GM23338 (cell line): Measurements from ENCODE around the gene DAGLA. TPM values are rescaled to one million over a fixed set of nuclear protein-coding genes. Genes with fewer than 3 reads are reported as not detected.

Source experiments
- ATAC-seq: fragments of 200-7000 bp; cut with Tn5 transposase; 3 replicates; pipeline ENCODE4 v1.9.1; 2020
- DNase-seq: peaks from one replicate; pipeline ENCODE4 v3.0.0-alpha.2; 2015; ENCODE audit warnings: low spot score
- H2AFZ ChIP-seq: fragments of 200-600 bp; sonication (generic); 2 replicates; pipeline ENCODE4 v1.8.0; 2016; ENCODE audit warnings: antibody characterized with exemption, mild to moderate bottlenecking, moderate library complexity
- H3F3A ChIP-seq: fragments of 200-600 bp; sonication (generic); replicated peaks from 2 replicates; pipeline ENCODE4 v1.8.0; 2017; ENCODE audit warnings: antibody characterized with exemption, mixed run types, low read depth
- H3K27ac ChIP-seq: fragments of 200-600 bp; sonication (generic); 2 replicates; pipeline ENCODE4 v1.6.1; 2016; ENCODE audit warnings: low read depth
- H3K27me3 ChIP-seq: fragments of 200-600 bp; sonication (generic); 2 replicates; pipeline ENCODE4 v1.8.0; 2016; ENCODE audit warnings: mild to moderate bottlenecking, mixed run types, moderate library complexity; ENCODE audit not compliant: insufficient read depth
- H3K36me3 ChIP-seq: fragments of 200-600 bp; sonication (generic); 2 replicates; pipeline ENCODE4 v1.8.0; 2016; ENCODE audit warnings: mild to moderate bottlenecking; ENCODE audit not compliant: insufficient read depth
- H3K4me1 ChIP-seq: fragments of 200-600 bp; sonication (generic); 2 replicates; pipeline ENCODE4 v1.8.0; 2016; ENCODE audit warnings: mild to moderate bottlenecking, moderate library complexity; ENCODE audit not compliant: insufficient read depth
- H3K4me2 ChIP-seq: fragments of 200-600 bp; sonication (generic); 2 replicates; pipeline ENCODE4 v1.7.1; 2017; ENCODE audit warnings: mixed run types
- H3K4me3 ChIP-seq: fragments of 200-600 bp; sonication (generic); 2 replicates; pipeline ENCODE4 v1.6.1; 2016; ENCODE audit warnings: mixed run types
- H3K79me2 ChIP-seq: fragments of 200-600 bp; sonication (generic); replicated peaks from 2 replicates; pipeline ENCODE4 v1.8.0; 2017; ENCODE audit warnings: mild to moderate bottlenecking; ENCODE audit not compliant: insufficient read depth
- H3K9me2 ChIP-seq: fragments of 200-600 bp; sonication (generic); 2 replicates; pipeline ENCODE4 v1.8.0; 2017; ENCODE audit not compliant: insufficient read depth
- H4K20me1 ChIP-seq: fragments of 200-600 bp; sonication (generic); replicated peaks from 2 replicates; pipeline ENCODE4 v1.8.0; 2017; ENCODE audit warnings: mild to moderate bottlenecking; ENCODE audit not compliant: insufficient read depth
- H3K27ac Mint-ChIP-seq: 2 replicates; pipeline ENCODE4 v1.8.0; 2020; ENCODE audit warnings: inconsistent platforms, mild to moderate bottlenecking, moderate library complexity, mixed read lengths
- H3K27me3 Mint-ChIP-seq: 3 replicates; pipeline ENCODE4 v1.8.0; 2022; ENCODE audit warnings: low read depth, mild to moderate bottlenecking, moderate library complexity, mixed read lengths, inconsistent platforms; ENCODE audit not compliant: insufficient read depth, poor library complexity
- H3K36me3 Mint-ChIP-seq: 3 replicates; pipeline ENCODE4 v1.8.0; 2021; ENCODE audit warnings: low read depth, mild to moderate bottlenecking, inconsistent platforms, moderate library complexity, mixed read lengths
- H3K4me1 Mint-ChIP-seq: 3 replicates; pipeline ENCODE4 v1.8.0; 2020; ENCODE audit warnings: mild to moderate bottlenecking, inconsistent platforms, mixed read lengths
- H3K4me3 Mint-ChIP-seq: 3 replicates; pipeline ENCODE4 v1.8.0; 2021; ENCODE audit warnings: moderate library complexity, mild to moderate bottlenecking, inconsistent platforms, mixed read lengths
- H3K9me3 Mint-ChIP-seq: 3 replicates; pipeline ENCODE4 v1.8.0; 2020; ENCODE audit warnings: moderate library complexity, mild to moderate bottlenecking, inconsistent platforms, mixed read lengths
- CREB1 ChIP-seq: fragments of 250-450 bp; sonication (Bioruptor Pico); IDR thresholded peaks from 2 replicates; pipeline ENCODE4 v1.5.0; 2020; ENCODE audit warnings: low read depth, mild to moderate bottlenecking, moderate library complexity
- CTCF ChIP-seq, 2 experiments: fragments of 200-600 bp in 1 of 2; sonication (generic) in 1 of 2; conservative IDR thresholded peaks; 2 replicates each; pipeline versions ENCODE4 v1.5.1 to v1.6.1; 2016 to 2017; ENCODE audit warnings: antibody characterized with exemption in 2 of 2, low read depth in 2 of 2, mild to moderate bottlenecking in 2 of 2, moderate library complexity in 1 of 2
- POLR2AphosphoS5 ChIP-seq: IDR thresholded peaks from 2 replicates; pipeline ENCODE4 v1.6.1; 2016; ENCODE audit warnings: antibody characterized with exemption, low read depth
- STAT1 ChIP-seq: IDR thresholded peaks from one replicate; pipeline ENCODE4 v1.6.1; 2016; ENCODE audit warnings: antibody characterized with exemption; ENCODE audit not compliant: unreplicated experiment
- ZNF114 ChIP-seq: fragments of 250-450 bp; sonication (Bioruptor Pico); IDR thresholded peaks from 2 replicates; pipeline ENCODE4 v1.5.0; 2020; ENCODE audit warnings: mild to moderate bottlenecking, moderate library complexity
- ZNF331 ChIP-seq: fragments of 250-450 bp; sonication (Bioruptor Pico); IDR thresholded peaks from 2 replicates; pipeline ENCODE4 v1.5.0; 2020; ENCODE audit warnings: low read depth, mild to moderate bottlenecking, moderate library complexity
- polyA plus RNA-seq: library from polyadenylated mRNA; unstranded; fragments of >200 nt; fragmentation: Nextera tagmentation; extraction: Ambion mirVana; gene quantifications from 2 replicates; pipeline ENCODE4 v1.2.1, GENCODE V29; 2016
- total RNA-seq: library from RNA; depleted of rRNA; stranded (reverse); fragments of >200 nt; shearing (Covaris generic); gene quantifications from 2 replicates; pipeline ENCODE4 v1.2.3, GENCODE V29; 2014
- TF ChIP-seq, protein P1 (sequence below): fragments of 250-450 bp; sonication (Bioruptor Pico); IDR thresholded peaks from 2 replicates; pipeline ENCODE4 v1.5.0; 2020; ENCODE audit warnings: mild to moderate bottlenecking, moderate library complexity
- TF ChIP-seq, protein P2 (sequence below): IDR thresholded peaks from one replicate; pipeline ENCODE4 v1.6.1; 2018; ENCODE audit warnings: antibody characterized with exemption; ENCODE audit not compliant: unreplicated experiment

The DAGLA gene
- total and polyA plus RNA-seq, 2 experiments from 2014 or later = 0.55 to 2.5 TPM

- TF ChIP-seq, protein P1, sequence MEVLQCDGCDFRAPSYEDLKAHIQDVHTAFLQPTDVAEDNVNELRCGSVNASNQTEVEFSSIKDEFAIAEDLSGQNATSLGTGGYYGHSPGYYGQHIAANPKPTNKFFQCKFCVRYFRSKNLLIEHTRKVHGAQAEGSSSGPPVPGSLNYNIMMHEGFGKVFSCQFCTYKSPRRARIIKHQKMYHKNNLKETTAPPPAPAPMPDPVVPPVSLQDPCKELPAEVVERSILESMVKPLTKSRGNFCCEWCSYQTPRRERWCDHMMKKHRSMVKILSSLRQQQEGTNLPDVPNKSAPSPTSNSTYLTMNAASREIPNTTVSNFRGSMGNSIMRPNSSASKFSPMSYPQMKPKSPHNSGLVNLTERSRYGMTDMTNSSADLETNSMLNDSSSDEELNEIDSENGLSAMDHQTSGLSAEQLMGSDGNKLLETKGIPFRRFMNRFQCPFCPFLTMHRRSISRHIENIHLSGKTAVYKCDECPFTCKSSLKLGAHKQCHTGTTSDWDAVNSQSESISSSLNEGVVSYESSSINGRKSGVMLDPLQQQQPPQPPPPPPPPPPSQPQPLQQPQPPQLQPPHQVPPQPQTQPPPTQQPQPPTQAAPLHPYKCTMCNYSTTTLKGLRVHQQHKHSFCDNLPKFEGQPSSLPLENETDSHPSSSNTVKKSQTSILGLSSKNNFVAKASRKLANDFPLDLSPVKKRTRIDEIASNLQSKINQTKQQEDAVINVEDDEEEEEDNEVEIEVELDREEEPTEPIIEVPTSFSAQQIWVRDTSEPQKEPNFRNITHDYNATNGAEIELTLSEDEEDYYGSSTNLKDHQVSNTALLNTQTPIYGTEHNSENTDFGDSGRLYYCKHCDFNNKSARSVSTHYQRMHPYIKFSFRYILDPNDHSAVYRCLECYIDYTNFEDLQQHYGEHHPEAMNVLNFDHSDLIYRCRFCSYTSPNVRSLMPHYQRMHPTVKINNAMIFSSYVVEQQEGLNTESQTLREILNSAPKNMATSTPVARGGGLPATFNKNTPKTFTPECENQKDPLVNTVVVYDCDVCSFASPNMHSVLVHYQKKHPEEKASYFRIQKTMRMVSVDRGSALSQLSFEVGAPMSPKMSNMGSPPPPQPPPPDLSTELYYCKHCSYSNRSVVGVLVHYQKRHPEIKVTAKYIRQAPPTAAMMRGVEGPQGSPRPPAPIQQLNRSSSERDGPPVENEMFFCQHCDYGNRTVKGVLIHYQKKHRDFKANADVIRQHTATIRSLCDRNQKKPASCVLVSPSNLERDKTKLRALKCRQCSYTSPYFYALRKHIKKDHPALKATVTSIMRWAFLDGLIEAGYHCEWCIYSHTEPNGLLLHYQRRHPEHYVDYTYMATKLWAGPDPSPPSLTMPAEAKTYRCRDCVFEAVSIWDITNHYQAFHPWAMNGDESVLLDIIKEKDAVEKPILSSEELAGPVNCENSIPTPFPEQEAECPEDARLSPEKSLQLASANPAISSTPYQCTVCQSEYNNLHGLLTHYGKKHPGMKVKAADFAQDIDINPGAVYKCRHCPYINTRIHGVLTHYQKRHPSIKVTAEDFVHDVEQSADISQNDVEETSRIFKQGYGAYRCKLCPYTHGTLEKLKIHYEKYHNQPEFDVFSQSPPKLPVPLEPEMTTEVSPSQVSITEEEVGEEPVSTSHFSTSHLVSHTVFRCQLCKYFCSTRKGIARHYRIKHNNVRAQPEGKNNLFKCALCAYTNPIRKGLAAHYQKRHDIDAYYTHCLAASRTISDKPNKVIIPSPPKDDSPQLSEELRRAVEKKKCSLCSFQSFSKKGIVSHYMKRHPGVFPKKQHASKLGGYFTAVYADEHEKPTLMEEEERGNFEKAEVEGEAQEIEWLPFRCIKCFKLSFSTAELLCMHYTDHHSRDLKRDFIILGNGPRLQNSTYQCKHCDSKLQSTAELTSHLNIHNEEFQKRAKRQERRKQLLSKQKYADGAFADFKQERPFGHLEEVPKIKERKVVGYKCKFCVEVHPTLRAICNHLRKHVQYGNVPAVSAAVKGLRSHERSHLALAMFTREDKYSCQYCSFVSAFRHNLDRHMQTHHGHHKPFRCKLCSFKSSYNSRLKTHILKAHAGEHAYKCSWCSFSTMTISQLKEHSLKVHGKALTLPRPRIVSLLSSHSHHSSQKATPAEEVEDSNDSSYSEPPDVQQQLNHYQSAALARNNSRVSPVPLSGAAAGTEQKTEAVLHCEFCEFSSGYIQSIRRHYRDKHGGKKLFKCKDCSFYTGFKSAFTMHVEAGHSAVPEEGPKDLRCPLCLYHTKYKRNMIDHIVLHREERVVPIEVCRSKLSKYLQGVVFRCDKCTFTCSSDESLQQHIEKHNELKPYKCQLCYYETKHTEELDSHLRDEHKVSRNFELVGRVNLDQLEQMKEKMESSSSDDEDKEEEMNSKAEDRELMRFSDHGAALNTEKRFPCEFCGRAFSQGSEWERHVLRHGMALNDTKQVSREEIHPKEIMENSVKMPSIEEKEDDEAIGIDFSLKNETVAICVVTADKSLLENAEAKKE (CRISPR knock-in tag) = no peak
- no peak for TF ChIP-seq STAT1
These were observed 13.9 kb downstream of the DAGLA start (continued) for GRCh38 chr11:61693922-61694601.

GRCh38 chr11:61694602-61694939 is 14.4 kb downstream of the DAGLA start:
- Mint-ChIP-seq H3K4me3 (no peak overlapping the region), H3K36me3 (no peaks in the 10 kb centered on the region), H3K27me3 (peaks cover 7% of the 10 kb centered on the region), H3K9me3 (no peaks in the 10 kb centered on the region), H3K4me1 (peaks cover 49% of the 10 kb centered on the region), H3K27ac (no peak overlapping the region)
- Histone ChIP-seq H3F3A (peaks cover 9% of the 10 kb centered on the region; the same call in 1 of the 2 replicates), H3K4me2 (peak overlapping the region; percentile 57), H3K79me2 (no peaks in the 10 kb centered on the region), H3K27me3 (no peaks in the 10 kb centered on the region), H3K9me2 (no peaks in the 10 kb centered on the region), H2AFZ (peak overlapping the region; percentile 66), H4K20me1 (no peaks in the 10 kb centered on the region), H3K4me1 (peaks cover 37% of the 10 kb centered on the region), H3K27ac (no peak overlapping the region), H3K36me3 (no peaks in the 10 kb centered on the region), H3K4me3 (no peak overlapping the region)
- DNase-seq (no peak), ATAC-seq (no peak)
- TF ChIP-seq ZNF114 = no peak
- TF ChIP-seq, protein P2, sequence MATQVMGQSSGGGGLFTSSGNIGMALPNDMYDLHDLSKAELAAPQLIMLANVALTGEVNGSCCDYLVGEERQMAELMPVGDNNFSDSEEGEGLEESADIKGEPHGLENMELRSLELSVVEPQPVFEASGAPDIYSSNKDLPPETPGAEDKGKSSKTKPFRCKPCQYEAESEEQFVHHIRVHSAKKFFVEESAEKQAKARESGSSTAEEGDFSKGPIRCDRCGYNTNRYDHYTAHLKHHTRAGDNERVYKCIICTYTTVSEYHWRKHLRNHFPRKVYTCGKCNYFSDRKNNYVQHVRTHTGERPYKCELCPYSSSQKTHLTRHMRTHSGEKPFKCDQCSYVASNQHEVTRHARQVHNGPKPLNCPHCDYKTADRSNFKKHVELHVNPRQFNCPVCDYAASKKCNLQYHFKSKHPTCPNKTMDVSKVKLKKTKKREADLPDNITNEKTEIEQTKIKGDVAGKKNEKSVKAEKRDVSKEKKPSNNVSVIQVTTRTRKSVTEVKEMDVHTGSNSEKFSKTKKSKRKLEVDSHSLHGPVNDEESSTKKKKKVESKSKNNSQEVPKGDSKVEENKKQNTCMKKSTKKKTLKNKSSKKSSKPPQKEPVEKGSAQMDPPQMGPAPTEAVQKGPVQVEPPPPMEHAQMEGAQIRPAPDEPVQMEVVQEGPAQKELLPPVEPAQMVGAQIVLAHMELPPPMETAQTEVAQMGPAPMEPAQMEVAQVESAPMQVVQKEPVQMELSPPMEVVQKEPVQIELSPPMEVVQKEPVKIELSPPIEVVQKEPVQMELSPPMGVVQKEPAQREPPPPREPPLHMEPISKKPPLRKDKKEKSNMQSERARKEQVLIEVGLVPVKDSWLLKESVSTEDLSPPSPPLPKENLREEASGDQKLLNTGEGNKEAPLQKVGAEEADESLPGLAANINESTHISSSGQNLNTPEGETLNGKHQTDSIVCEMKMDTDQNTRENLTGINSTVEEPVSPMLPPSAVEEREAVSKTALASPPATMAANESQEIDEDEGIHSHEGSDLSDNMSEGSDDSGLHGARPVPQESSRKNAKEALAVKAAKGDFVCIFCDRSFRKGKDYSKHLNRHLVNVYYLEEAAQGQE = no peak
- no peak for TF ChIP-seq CREB1 (CRISPR knock-in tag)
- TF ChIP-seq POLR2AphosphoS5 = no peak
- TF ChIP-seq ZNF331 = no peak
- TF ChIP-seq CTCF (conservative IDR thresholded peaks at IDR 0.05; ENCODE audit: low read depth in 2 of 2) = no peak
